Measurements from ENCODE around the gene ADAMTS17.
"Not testable (repeated sequence)": the region's sequence is repeated elsewhere in the genome, so short reads cannot be mapped to it uniquely, and the experiment has no call there.

Gene ADAMTS17

GRCh38 chr15:100100926-100101325 is 240.8 kb downstream of the ADAMTS17 start:
- no peak for DNase-seq

- DNase-seq, result no peak
These were observed 241.8 kb downstream of the ADAMTS17 start for GRCh38 chr15:100099976-100100375.

- no peak for DNase-seq
These were observed 243.1 kb downstream of the ADAMTS17 start for GRCh38 chr15:100098705-100099104.

- no peak for DNase-seq
These were observed 244.2 kb downstream of the ADAMTS17 start for GRCh38 chr15:100097342-100098127.

GRCh38 chr15:100096700-100097099 is 245.1 kb downstream of the ADAMTS17 start:
- DNase-seq, result no peak

- DNase-seq, result no peak
These were observed 245.6 kb downstream of the ADAMTS17 start for GRCh38 chr15:100096248-100096600.

GRCh38 chr15:100095541-100096247 is 246.1 kb downstream of the ADAMTS17 start:
- no peak for DNase-seq

GRCh38 chr15:100094127-100094510 is 247.7 kb downstream of the ADAMTS17 start:
- DNase-seq, result no peak

- no peak for DNase-seq
These were observed 248.3 kb downstream of the ADAMTS17 start for GRCh38 chr15:100093211-100094126.

- no peak for DNase-seq
These were observed 249.7 kb downstream of the ADAMTS17 start for GRCh38 chr15:100092034-100092433.

- DNase-seq, result no peak
These were observed 251.4 kb downstream of the ADAMTS17 start for GRCh38 chr15:100090411-100090810.

GRCh38 chr15:100084042-100084821 is 257.5 kb downstream of the ADAMTS17 start:
- not testable (repeated sequence) for DNase-seq

GRCh38 chr15:100083572-100083971 is 258.2 kb downstream of the ADAMTS17 start:
- DNase-seq, result no peak

GRCh38 chr15:100082761-100083402 is 258.9 kb downstream of the ADAMTS17 start:
- no peak for DNase-seq

- no peak for DNase-seq
These were observed 260.3 kb downstream of the ADAMTS17 start for GRCh38 chr15:100081454-100081853.

- DNase-seq, result no peak
These were observed 263.1 kb downstream of the ADAMTS17 start for GRCh38 chr15:100078511-100079220.

- DNase-seq, result no peak
These were observed 266.5 kb downstream of the ADAMTS17 start for GRCh38 chr15:100075229-100075628.

GRCh38 chr15:100073982-100074381 is 267.8 kb downstream of the ADAMTS17 start:
- no peak for DNase-seq

GRCh38 chr15:100066521-100067280 is 275.1 kb downstream of the ADAMTS17 start:
- not testable (repeated sequence) for DNase-seq

- no peak for DNase-seq
These were observed 279.8 kb downstream of the ADAMTS17 start for GRCh38 chr15:100061944-100062343.

Data from activated T-cell treated with anti-CD3 and anti-CD28 coated beads, Interleukin-2, amount 50 U/mL, for 1 hour (primary cell).